CD4-positive, alpha-beta T cell treated with Interleukin-15 for 4 hours (primary cell): ENCODE measurements around the gene RALGPS1.

Source experiments
- DNase-seq: peaks from one replicate; pipeline ENCODE4 v3.0.0-alpha.2; 2020; ENCODE audit warnings: low spot score

The RALGPS1 gene

DNA sequence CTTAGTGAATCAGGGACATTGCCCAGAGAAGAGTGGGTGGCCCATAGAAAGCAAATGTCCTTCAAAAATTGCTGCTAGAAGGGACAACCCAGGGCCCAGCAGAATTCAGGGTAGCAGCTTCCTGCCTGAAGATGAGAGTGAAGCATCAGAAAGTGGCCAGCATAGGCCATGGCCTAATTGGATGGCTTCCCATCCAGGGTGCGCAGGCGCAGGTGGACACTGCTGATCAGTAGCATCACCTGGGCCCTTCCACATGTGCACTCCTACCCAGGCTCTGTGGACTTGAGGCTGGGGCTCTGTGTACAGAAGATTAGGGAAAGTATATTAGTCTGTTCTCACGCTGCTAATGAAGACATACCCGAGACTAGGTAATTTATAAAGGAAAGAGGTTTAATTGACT, 291.4 kb downstream of the RALGPS1 start:
- no peak for DNase-seq

- DNase-seq, result no peak
These were observed 292.1 kb downstream of the RALGPS1 start for GRCh38 chr9:127206666-127207065.

- no peak for DNase-seq
These were observed 293.3 kb downstream of the RALGPS1 start for GRCh38 chr9:127207734-127208410.

GRCh38 chr9:127208416-127208815, 293.8 kb downstream of the RALGPS1 start:
- DNase-seq, result no peak

DNA sequence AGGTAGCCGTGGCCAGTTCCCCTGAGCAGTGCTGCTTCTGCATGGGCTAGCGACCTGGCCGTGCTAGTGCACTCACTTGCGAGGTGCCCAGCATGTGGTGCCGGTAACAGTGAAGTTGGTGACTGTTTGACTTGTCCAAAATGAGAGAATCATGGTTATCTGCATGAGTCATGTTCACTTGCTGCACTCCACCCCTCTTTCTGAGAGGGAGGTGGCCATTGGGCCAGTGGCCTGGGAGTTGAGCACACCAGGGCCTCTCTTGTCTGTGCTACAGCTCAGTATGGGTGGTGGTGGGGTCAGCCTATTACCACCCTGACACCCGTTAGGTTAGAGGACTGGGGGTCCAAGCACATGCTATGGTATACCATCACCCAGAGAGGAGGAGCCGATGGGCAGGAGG, 294.6 kb downstream of the RALGPS1 start:
- no peak for DNase-seq

- no peak for DNase-seq
These were observed 295.5 kb downstream of the RALGPS1 start for GRCh38 chr9:127209948-127210640.

DNA sequence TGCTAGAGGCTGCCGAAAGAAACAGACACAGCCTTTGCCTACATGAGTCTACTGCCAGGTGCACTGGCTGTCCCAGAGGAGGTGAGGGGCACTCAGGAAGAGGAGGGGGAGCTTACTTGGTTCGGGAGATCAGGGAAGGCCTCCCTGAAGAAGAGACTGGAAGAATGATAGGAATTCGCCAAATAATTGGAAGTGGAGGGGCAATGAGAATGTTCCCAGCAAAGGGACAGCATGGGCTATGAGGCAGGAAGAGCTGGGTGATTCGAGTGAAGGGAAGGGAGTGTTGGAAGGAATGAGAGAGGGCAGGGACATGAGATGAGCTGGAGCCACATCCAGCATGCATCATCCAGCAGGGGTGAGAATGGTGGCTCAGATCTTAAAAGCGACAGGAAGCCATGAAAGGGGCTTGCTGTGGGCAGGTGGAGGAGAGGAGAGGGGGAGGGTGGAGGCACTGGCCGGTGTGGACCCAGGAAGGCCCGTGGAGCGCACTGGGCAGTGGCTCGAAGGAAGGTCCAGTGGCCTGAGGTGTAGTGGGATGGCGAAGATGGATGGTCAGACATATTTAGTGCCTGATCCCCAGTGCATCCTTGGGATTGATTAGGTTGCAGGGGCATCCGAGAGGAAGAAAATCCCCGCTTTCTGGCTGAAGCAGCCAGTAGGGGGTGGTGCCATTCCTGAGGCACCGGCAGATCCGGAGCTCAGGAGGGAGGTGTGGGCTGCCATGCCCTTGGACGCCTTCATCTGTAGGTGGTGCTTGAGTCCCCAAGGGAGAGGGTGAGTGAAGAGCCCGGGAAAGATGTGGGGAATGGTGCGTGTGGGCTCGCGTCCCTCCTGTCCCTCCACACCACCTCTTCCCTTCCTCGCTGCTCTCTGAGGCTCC, 296.5 kb downstream of the RALGPS1 start:
- DNase-seq, result no peak

- no peak for DNase-seq
These were observed 297.4 kb downstream of the RALGPS1 start for GRCh38 chr9:127211983-127212382.

- DNase-seq, result no peak
These were observed 297.9 kb downstream of the RALGPS1 start for GRCh38 chr9:127212453-127212852.

- DNase-seq, result no peak
These were observed 299.3 kb downstream of the RALGPS1 start for GRCh38 chr9:127213859-127214258.

GRCh38 chr9:127214421-127215267, 300.1 kb downstream of the RALGPS1 start:
- peak; percentile 60 for DNase-seq

- DNase-seq, result no peak
These were observed 301.0 kb downstream of the RALGPS1 start for GRCh38 chr9:127215268-127216209.

- no peak for DNase-seq
These were observed 301.8 kb downstream of the RALGPS1 start for GRCh38 chr9:127216210-127216887.

DNA sequence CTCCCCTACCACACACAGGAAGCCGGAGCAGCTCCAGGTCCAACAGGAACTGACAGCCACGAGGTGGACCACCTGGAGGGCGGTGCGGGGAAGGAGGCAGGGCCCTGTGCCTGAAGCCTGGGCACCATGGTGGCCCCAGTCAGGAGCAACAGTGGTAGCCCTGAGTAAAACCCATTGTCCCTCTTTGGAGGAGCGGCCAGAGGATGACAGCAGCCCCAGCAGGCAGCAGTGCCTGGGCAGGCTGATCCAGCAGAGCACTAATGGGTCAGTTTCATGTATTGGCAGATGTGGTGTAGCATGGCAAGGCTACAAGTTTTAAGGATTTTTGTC, 302.3 kb downstream of the RALGPS1 start:
- DNase-seq, result no peak

DNA sequence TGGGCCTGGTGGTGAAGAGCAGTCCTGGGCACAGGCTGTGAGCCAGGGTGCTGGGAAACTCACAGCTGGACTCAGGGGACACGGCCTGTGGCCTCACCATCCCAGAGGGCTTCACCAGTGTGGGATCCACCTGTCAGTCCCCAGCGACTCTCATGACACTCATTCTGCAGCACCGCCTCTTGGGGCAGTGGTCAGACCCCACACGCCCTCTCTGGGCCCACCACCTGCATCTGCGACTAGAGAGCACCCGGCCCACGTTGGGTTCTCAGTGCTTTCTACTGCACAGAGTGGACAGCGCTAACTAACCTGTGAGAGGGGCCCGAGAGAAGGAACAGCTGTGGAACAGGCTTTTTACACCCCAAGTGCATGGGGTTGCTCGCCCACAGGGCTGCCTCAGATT, 304.2 kb downstream of the RALGPS1 start:
- no peak for DNase-seq

DNA sequence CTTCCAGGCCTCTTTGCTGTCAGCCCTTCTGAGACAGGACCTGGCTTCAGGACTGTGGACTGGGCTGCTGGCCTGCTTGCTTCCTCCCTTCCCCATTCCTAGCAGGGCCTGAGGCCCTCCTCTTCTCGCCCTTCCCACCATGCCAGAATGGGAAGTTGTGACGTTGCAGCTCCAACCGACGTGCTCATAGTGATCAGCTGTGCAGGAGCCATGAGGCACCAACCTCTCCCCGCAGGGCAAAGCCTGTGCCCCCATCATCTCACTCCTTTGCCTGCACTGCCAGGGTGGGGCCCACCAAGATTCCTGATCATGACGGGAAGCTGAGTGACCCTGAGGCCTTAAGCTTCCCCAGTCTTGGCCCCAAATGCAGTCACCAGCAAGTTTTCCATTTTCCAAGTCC, 304.9 kb downstream of the RALGPS1 start:
- no peak for DNase-seq

DNA sequence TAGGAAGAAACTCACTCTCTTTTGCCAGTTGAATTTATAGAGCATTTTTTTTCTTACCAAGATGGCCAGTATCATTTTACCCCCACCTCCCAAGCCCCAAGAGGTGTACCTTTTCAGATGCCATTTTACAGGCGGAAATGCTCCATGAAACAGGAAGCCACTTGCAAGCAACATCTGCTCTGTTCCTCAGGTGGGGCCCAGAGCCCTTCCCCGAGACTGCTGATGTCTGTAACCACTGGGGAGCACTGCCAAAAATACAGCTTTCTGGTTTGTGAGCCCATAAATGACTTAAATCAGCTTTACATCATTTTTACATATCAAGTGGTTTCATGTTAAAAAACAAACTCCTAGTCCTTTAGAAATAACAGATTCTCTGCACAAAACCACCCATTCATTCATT, 307.1 kb downstream of the RALGPS1 start:
- DNase-seq, result no peak

DNA sequence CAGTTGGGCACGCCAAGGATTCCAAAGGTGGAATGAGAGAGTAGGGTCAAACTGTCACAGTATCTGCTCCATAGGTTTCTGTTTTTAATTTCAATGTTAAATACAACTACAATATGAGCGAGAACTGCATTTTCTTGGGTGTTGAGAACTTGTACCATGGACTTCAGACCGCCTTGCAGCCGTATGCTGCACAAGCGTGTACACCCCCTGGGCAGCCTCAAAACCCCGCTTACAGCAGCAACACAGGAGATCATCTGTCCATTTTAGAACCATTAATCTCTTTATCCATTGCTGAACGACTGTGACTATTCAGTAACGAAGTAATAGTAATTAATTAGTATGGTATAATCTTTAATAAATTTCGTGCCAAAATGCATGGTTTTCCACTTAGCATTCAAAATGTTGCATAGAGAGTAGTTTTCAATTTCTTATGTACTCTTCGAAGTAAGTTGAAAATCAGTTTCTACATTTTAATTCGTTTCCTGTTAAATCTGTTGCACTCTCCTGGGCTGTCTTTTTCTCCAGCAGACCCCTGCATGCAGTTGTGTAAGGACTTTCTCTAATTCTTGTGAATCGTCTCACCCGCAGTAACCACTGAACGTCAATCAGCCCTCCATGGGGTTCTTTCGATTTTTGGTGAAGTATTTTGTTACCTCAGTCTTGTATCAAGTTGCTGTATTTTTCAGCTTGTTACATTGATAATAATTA, 308.0 kb downstream of the RALGPS1 start:
- DNase-seq, result no peak

DNA sequence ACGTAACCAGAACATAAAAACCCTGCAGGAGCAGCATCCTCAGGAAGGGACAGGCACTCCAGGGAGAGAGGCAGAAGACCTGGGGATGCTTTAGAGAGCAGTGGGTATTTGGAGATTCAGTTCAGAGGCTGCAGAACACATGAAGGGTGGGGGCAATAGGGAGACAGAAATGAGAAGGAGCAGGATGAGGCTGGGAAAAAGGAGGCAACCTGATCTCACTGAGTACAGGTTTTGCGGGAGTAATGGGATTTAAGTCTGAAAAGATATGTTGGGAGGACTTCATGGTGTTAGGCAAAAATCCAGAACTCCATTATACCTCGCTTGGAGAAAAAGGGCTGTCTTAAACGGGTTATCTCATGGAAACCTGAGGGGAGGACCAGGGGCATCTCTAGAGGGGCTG, 308.7 kb downstream of the RALGPS1 start:
- DNase-seq, result no peak

GRCh38 chr9:127223810-127224177, 309.2 kb downstream of the RALGPS1 start:
- DNase-seq, result no peak
